Bronchial smooth muscle cell (primary cell): ENCODE results near the gene COL7A1. TPM values are rescaled to one million over a fixed set of nuclear protein-coding genes. Genes with fewer than 3 reads are reported as not detected.

Source experiments
- total RNA-seq: library from RNA; depleted of rRNA; stranded (reverse); fragments of >200 nt; gene quantifications from 2 replicates; pipeline ENCODE4 v1.2.1, GENCODE V29; 2014

The COL7A1 gene
- total RNA-seq: 27.0 and 27.6 TPM in 2 replicates

GRCh38 chr3:48595075-48595525, at the start of gene COL7A1:
TSS of gene COL7A1 (minus strand) at chr3:48595329. CDS start at chr3:48595159, 170 bp downstream.

GRCh38 chr3:48635222-48636021, 40.3 kb upstream of the COL7A1 start, which contains the start of gene SLC26A6:
TSS of gene SLC26A6 (minus strand) at chr3:48635461. CDS start at chr3:48635393, 68 bp downstream.

GRCh38 chr3:48621461-48621869, 26.3 kb upstream of the COL7A1 start, which contains the start of gene TMEM89:
TSS of gene TMEM89 (minus strand) at chr3:48621769. CDS start at chr3:48621756, 13 bp downstream.

GRCh38 chr3:48609088-48610005, 14.2 kb upstream of the COL7A1 start, which contains the start of gene UQCRC1:
TSS of gene UQCRC1 (minus strand) at chr3:48609646. CDS start at chr3:48609620, 26 bp downstream.

GRCh38 chr3:48563382-48563918, 31.7 kb downstream of the COL7A1 start, which contains the start of gene UCN2:
TSS of gene UCN2 (minus strand) at chr3:48563781. CDS start at chr3:48563124, 657 bp downstream.

GRCh38 chr3:48556796-48557626, 38.1 kb downstream of the COL7A1 start, which contains the start of gene PFKFB4:
TSS of gene PFKFB4 (minus strand) at chr3:48556803. CDS start at chr3:48556777, 26 bp downstream.

Other genes starting within 250 kb of the COL7A1 start
- not detected in 2 replicates for gene FBXW12, start 223.1 kb downstream of the COL7A1 start, total RNA-seq
- 42.6 and 57.5 TPM in 2 replicates for gene PLXNB1, start 165.2 kb downstream of the COL7A1 start, total RNA-seq
- gene CCDC51, start 155.2 kb downstream of the COL7A1 start, total RNA-seq: 36.0 and 43.8 TPM in 2 replicates
- gene TMA7, start 155.1 kb downstream of the COL7A1 start, total RNA-seq: 256 and 553 TPM in 2 replicates
- 3.3 and 3.6 TPM in 2 replicates for gene ATRIP, start 148.6 kb downstream of the COL7A1 start, total RNA-seq
- 91.1 and 113 TPM in 2 replicates for gene SHISA5, start 91.2 kb downstream of the COL7A1 start, total RNA-seq
- 4.9 and 5.7 TPM in 2 replicates for gene PFKFB4, start 38.5 kb downstream of the COL7A1 start, total RNA-seq
- gene UCN2, start 31.5 kb downstream of the COL7A1 start, total RNA-seq: 0.32 and 0.34 TPM in 2 replicates
- gene UQCRC1, start 14.3 kb upstream of the COL7A1 start, total RNA-seq: 294 and 307 TPM in 2 replicates
- not detected in 2 replicates for gene TMEM89, start 26.4 kb upstream of the COL7A1 start, total RNA-seq
- 16.7 and 18.5 TPM in 2 replicates for gene SLC26A6, start 40.1 kb upstream of the COL7A1 start, total RNA-seq
- gene CELSR3, start 67.6 kb upstream of the COL7A1 start, total RNA-seq: 0.52 and 1.1 TPM in 2 replicates
- gene NCKIPSD, start 90.6 kb upstream of the COL7A1 start, total RNA-seq: 8.4 and 9.4 TPM in 2 replicates
- gene IP6K2, start 121.9 kb upstream of the COL7A1 start, total RNA-seq: 55.3 and 61.5 TPM in 2 replicates